Naive thymus-derived CD8-positive, alpha-beta T cell (primary cell): ENCODE data around the gene BRD3OS. TPM values are rescaled to one million over a fixed set of nuclear protein-coding genes. Genes with fewer than 3 reads are reported as not detected.
A peak's percentile ranks its signal among the peaks of the same experiment; 100 is the strongest.

Experiments used
- ATAC-seq, 2 donors: fragments of 150-1000 bp; cut with Tn5 transposase in 1 of 2; sonication (Bioruptor Pico), chemical (Tn5 transposase) in 1 of 2; 1 replicate in 1 of 2; 2 replicates in 1 of 2; pipeline ENCODE4 v1.10.0; 2021; ENCODE audit warnings: mild to moderate bottlenecking in 2 of 2, moderate library complexity in 2 of 2
- POLR2A ChIA-PET: fragments of 350-600 bp; sonication (Branson Sonifier 250); formaldehyde crosslinking; loops from one replicate; lab custom pipeline; 2021; ENCODE audit warnings: antibody characterized with exemption; lab: Charles Lee
- DNase-seq, 10 donors: peaks; one replicate each; pipeline versions ENCODE4 v3.0.0 to v3.0.0-alpha.2; 2020 to 2022
- H3K27ac Mint-ChIP-seq, 10 donors: one replicate each; pipeline ENCODE4 v1.8.0; 2020 to 2022; ENCODE audit warnings: mild to moderate bottlenecking in 10 of 10, mixed read lengths in 10 of 10, moderate library complexity in 4 of 10, inconsistent platforms in 1 of 10
- H3K27me3 Mint-ChIP-seq, 5 donors: one replicate each; pipeline ENCODE4 v1.8.0; 2021 to 2022; ENCODE audit warnings: mixed read lengths in 5 of 5
- H3K36me3 Mint-ChIP-seq, 3 donors: one replicate each; pipeline ENCODE4 v1.8.0; 2020 to 2022; ENCODE audit warnings: mixed read lengths in 3 of 3, mild to moderate bottlenecking in 2 of 3, inconsistent platforms in 1 of 3
- H3K4me1 Mint-ChIP-seq, 4 donors: one replicate each; pipeline ENCODE4 v1.8.0; 2021 to 2022; ENCODE audit warnings: mixed read lengths in 4 of 4
- H3K4me3 Mint-ChIP-seq, 10 donors: one replicate each; pipeline ENCODE4 v1.8.0; 2020 to 2022; ENCODE audit warnings: mild to moderate bottlenecking in 10 of 10, mixed read lengths in 10 of 10, moderate library complexity in 6 of 10, inconsistent platforms in 1 of 10
- H3K9me3 Mint-ChIP-seq, 9 donors: one replicate each; pipeline ENCODE4 v1.8.0; 2020 to 2022; ENCODE audit warnings: mixed read lengths in 9 of 9, mild to moderate bottlenecking in 3 of 9, inconsistent platforms in 1 of 9, moderate library complexity in 1 of 9
- polyA plus RNA-seq, 3 donors: library from polyadenylated mRNA; unstranded; fragments of 300-500 nt; fragmentation: Illumina TruSeq; gene quantifications; one replicate each; pipeline ENCODE4 v1.2.3, GENCODE V29; 2021
- total RNA-seq, 8 experiments: library from RNA in 2 of 8; stranded (reverse) in 2 of 8; gene quantifications; one replicate each; pipeline ENCODE4 v1.2.3 and lab custom pipeline; 2021 to 2026

Gene BRD3OS, protein sequence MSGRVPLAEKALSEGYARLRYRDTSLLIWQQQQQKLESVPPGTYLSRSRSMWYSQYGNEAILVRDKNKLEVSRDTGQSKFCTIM
- total RNA-seq (10 to 100 TPM; 13.8 to 16.8 TPM), polyA plus RNA-seq (10 to 100 TPM; 20.8 to 28.6 (median 25.2) TPM), total RNA-seq (lab: John Stamatoyannopoulos, UW) (4.9 to 29.0 (median 18.0) reads per million in 6 experiments)

DNA sequence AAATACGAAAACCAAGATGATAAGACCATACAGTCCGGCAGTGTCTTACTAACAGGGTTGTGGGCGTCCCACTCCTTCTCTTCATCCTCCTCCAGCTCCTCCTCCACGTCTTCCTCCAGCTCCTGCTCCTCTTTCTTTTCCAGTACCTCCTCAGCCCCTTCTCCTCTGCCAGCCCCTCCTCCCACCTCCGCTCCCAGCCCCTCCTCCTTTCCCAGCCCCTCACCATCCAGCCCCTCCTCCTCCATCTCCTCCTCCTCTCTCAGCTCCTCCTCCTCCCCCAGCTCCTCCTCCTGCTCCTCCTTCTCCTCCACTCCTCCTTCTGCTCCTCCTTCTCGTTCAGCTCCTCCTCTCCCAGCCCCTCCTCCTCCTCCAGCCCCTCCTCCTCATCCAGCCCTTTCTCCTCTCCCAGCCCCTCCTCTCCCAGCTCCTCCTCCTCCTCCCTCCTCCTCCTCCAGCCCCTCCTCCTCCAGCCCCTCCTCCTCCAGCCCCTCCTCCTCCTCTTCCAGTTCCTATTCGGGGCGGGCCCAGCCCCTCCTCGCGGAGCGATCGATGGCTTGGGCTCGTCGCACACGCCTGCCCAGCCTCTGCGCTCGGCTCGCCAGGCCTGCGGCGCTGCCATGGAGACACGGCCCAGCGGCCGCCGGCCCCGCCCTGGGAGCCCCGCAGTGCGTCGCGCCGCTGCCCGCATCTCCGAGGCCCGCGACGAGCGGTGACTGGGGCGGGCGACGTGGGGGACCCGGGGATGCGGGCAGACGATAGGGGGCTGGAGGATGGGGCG lies at the start of gene BRD3OS:
Gene BRD3OS, plus strand, starts transcription at position 654 of the 778 bp plus-strand sequence. CDS start 1,267 bp downstream, outside the sequence.
- no peaks in the 10 kb centered on the region for H3K9me3 Mint-ChIP-seq
- peak; percentile 76 to 96 (median 90) for DNase-seq
- no peaks in the 10 kb centered on the region for H3K27me3 Mint-ChIP-seq
- peak within 1 kb of the TSS; percentile 72 to 89 (median 82) for H3K4me3 Mint-ChIP-seq
- POLR2A ChIA-PET: interaction anchor here (0.6 to 2.2 kb wide), 7 partner anchors 11 to 677 kb away, joined by 3 to 14 read pairs (median 4); partner anchors contain the start of genes BRD3, MED22, RNU6ATAC and RPL7A
- H3K27ac Mint-ChIP-seq: peak within 1 kb of the TSS; percentile 23 to 90 (median 56)
- peak; percentile 86 to 91 for ATAC-seq
- no peaks in the 10 kb centered on the region for H3K36me3 Mint-ChIP-seq
- H3K4me1 Mint-ChIP-seq: peaks cover 3 to 24% (median 10%) of the 10 kb centered on the region in 4 donors

DNA sequence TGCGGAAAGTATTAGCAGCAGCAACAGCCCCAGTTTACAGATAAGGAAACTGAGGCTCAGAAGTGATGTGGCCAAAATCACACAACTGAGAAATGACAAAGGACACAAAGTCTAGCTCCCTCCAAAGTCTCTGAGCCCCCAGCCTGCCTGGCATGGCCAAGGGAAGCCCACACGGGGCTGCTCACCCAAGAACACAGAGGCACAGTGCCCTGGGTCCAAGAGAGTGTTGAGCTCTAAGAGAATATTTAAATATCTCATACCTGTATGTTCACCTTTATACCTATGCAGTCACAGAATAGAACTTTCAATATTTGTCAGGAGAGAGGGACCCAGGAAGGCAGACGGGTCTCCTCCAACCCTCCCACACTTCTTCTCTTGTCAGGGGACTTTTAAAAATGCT lies 49.8 kb upstream of the BRD3OS start:
- H3K4me1 Mint-ChIP-seq: peaks cover 0 to 29% (median 4%) of the 10 kb centered on the region in 4 donors
- no peaks in the 10 kb centered on the region for H3K36me3 Mint-ChIP-seq
- POLR2A ChIA-PET: no interaction called here
- no peak overlapping the region for H3K4me3 Mint-ChIP-seq
- no peaks in the 10 kb centered on the region for H3K9me3 Mint-ChIP-seq
- DNase-seq (peak in 1 of 10 donors; percentile 16), ATAC-seq (no peak)
- no peaks in the 10 kb centered on the region for H3K27me3 Mint-ChIP-seq
- peak overlapping the region in 1 of 10 donors; percentile 65 for H3K27ac Mint-ChIP-seq

DNA sequence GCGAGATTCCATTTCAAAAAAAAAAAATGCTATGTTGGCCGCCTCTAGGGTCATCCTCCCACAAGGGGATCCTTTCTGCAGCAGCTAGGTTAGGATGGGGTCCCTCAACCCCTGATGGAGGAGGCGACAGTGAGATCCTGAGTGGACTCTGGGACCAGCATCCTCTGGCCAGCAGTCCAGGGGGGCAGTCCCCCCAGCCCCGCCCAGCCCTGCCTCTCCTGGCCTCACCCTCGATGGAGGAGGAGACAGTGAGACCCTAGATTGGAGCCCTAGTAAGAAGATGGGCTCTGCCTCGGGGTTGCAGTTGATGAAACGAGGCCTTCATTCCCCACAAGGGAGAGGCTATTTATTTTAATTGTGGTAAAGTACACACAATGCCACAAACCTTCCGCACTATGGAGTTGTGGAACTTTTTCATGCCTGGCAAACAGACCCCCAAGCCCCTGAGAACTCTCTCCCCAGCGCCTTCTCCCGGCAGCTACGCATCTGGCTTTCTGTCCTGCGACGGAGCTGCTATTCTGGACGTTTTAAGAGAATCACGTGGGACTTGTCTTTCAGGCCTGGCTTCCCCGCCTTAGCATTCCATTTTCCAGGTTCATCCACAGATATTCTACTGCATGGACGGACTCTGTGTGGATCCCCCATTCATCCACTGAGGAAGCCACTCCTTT lies 49.0 kb upstream of the BRD3OS start:
- POLR2A ChIA-PET: interaction anchor here (0.5 to 0.6 kb wide), 3 partner anchors 8 to 1162 kb away, joined by 3 read pairs; no protein-coding TSS in a partner anchor
- H3K36me3 Mint-ChIP-seq: no peaks in the 10 kb centered on the region
- ATAC-seq (no peak), DNase-seq (peak in 1 of 10 donors; percentile 4)
- no peaks in the 10 kb centered on the region for H3K9me3 Mint-ChIP-seq
- peaks cover 1 to 30% (median 6%) of the 10 kb centered on the region in 4 donors for H3K4me1 Mint-ChIP-seq
- no peak overlapping the region for H3K27ac Mint-ChIP-seq
- no peak overlapping the region for H3K4me3 Mint-ChIP-seq
- no peaks in the 10 kb centered on the region for H3K27me3 Mint-ChIP-seq

DNA sequence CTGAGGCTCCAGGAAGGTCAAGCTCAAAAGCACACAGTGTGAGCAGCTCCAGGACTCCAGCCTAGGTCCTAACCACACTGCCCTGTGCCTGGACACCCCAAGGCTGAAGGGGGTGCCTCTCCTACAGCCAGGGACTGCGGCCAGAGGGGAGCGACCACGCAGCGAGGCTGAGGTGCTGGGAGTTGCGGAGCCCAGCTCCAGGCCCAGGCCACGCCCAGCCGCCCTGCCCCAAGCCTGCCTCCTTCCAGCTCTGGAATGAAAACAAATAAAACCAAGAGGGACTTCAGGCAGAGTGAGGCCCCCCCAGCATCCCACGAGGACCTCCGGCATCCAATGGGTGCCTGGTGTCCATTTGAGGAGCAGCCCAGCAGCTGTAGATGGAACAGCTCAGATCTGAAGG lies 48.4 kb upstream of the BRD3OS start:
- ATAC-seq (no peak), DNase-seq (peak in 1 of 10 donors; percentile 40)
- no peaks in the 10 kb centered on the region for H3K9me3 Mint-ChIP-seq
- no peak overlapping the region for H3K4me3 Mint-ChIP-seq
- H3K36me3 Mint-ChIP-seq: no peaks in the 10 kb centered on the region
- POLR2A ChIA-PET: interaction anchor here (0.5 to 0.6 kb wide), 2 partner anchors 49 to 1163 kb away, joined by 3 read pairs; no protein-coding TSS in a partner anchor
- H3K27ac Mint-ChIP-seq: no peak overlapping the region
- H3K4me1 Mint-ChIP-seq: peaks cover 1 to 28% (median 6%) of the 10 kb centered on the region in 4 donors
- H3K27me3 Mint-ChIP-seq: no peaks in the 10 kb centered on the region

DNA sequence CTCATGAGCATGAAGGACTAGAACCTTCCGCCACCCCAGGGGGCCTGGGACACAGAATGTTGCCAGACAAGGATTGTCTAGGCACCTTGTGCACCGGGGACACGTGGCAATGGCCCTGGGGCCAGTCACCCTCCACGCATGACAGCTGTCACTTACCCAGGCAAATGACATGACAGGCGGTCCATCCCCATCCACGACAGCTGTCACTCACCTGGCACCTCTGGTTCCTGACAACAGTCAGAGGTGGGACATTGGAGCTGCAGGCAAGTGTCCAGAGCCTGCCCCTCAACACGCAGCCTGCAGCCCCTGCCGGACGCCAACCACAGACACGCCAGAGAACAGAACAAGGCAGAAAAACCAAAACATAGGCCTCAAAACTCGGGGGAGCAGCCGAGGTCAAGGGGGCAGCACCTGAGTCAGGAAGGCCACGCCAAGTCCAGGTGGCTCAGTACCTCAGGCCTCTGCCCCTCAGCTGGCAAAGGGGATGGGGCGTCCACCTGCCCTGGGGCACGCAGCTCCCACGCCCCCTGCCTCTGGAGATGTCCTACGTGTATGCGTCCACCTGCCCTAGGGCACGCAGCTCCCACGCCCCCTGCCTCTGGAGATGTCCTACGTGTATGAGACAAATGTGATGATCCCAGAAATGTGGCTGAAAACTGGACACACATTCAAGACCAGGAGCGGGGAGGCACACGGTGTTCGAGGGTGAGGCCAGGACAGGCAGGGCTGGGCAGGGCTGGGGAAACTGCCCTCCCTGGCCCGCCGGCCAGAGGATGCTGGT lies 47.7 kb upstream of the BRD3OS start:
- H3K36me3 Mint-ChIP-seq: no peaks in the 10 kb centered on the region
- no peak overlapping the region for H3K4me3 Mint-ChIP-seq
- H3K9me3 Mint-ChIP-seq: no peaks in the 10 kb centered on the region
- POLR2A ChIA-PET: no interaction called here
- ATAC-seq (no peak), DNase-seq (peak in 1 of 10 donors; percentile 42)
- H3K27ac Mint-ChIP-seq: no peak overlapping the region
- no peaks in the 10 kb centered on the region for H3K27me3 Mint-ChIP-seq
- H3K4me1 Mint-ChIP-seq: peaks cover 1 to 22% (median 6%) of the 10 kb centered on the region in 4 donors

DNA sequence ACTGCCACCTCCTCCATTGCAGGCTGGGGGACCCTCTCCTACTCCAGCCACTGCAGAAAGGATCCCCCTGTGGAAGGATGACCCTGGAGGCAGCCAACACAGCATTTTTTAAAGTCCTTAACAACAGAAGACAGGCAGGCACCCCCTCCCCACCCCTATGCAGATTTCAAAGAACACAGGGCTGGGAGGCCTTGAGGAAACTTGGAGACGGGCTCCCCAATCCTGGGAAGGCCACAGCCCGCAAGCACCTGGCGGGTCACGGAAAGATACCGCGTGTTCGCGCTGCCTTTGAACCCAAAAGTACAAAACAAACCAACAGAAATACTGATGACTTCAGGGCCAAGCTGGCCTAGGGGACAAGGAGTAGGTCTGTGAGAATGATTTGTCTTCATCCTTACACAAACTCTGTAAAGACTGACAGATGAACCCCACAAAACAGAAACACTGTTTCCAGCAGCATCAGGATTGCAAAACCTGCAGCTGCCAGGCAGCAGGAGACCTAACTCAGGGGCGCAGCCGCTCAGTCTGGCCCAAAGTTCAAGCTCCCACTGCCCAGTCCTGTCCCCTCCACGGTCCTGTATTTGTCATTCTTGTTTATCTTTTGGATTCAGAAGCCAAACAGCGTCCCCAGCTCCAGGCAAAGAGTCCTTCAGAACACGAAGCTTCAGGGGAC lies 46.9 kb upstream of the BRD3OS start:
- H3K4me1 Mint-ChIP-seq: peaks cover 1 to 18% (median 5%) of the 10 kb centered on the region in 4 donors
- H3K27me3 Mint-ChIP-seq: no peaks in the 10 kb centered on the region
- POLR2A ChIA-PET: no interaction called here
- DNase-seq: no peak
- no peaks in the 10 kb centered on the region for H3K9me3 Mint-ChIP-seq
- H3K36me3 Mint-ChIP-seq: no peaks in the 10 kb centered on the region
- no peak for ATAC-seq
- no peak overlapping the region for H3K27ac Mint-ChIP-seq
- no peak overlapping the region for H3K4me3 Mint-ChIP-seq

DNA sequence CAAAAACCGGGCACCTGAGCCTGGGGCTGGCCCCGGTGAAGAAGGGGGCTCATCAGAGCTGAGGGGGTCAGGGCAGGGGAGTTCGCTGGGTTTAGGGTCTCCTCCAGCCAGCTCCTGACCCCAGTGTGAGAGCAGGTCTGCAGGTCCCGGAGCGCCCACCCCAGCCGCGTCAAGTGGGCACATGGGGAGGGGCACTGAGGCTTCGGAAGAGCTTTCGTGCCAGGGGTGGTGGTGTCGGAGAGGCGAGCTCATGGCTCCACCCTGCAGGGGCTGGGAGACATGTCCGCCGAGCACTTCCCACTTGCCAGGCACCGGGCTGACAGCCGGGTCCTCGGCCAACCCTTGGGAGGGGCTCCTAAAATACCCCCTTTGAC lies 46.4 kb upstream of the BRD3OS start:
- Mint-ChIP-seq H3K27me3 (no peaks in the 10 kb centered on the region), H3K27ac (no peak overlapping the region), H3K4me3 (no peak overlapping the region), H3K36me3 (no peaks in the 10 kb centered on the region), H3K9me3 (no peaks in the 10 kb centered on the region), H3K4me1 (peaks cover 0 to 14% (median 4%) of the 10 kb centered on the region in 4 donors)
- DNase-seq (peak in 1 of 10 donors; percentile 58), ATAC-seq (no peak)
- POLR2A ChIA-PET: no interaction called here

DNA sequence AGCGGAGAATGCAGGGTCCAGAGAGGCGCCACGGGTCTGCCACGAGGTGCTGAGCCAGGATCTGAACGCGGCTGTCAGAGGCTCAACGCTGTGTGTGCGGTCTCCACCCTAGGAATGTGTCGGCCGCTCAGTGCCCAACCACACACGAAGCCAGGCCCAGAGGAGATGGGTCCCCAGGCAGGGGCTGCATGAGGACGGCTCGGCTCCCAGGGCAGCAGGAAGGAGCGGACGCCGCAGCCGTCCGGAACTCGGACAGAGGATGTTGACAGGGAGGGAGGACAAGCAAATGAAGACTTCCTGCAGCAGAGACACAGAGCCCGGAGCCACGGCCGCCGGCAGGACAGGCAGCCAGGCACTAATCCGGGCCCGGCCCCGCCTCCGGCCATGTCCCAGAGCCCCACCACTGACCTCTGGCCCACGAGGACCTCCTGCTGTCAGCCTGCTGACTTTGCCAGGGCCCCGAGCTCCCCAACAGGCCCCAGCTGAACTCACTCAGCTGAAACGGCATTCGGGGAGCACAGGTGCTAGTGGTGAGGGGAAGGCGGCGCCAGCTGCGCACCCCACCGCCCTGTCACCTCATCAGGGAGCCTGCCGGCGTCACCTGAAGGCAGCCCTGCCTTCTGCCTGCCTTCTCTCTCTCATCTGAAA lies 45.9 kb upstream of the BRD3OS start:
- DNase-seq: peak in 1 of 10 donors; percentile 55
- no peaks in the 10 kb centered on the region for H3K36me3 Mint-ChIP-seq
- no peak overlapping the region for H3K27ac Mint-ChIP-seq
- peaks cover 0 to 14% (median 4%) of the 10 kb centered on the region in 4 donors for H3K4me1 Mint-ChIP-seq
- no peak overlapping the region for H3K4me3 Mint-ChIP-seq
- POLR2A ChIA-PET: no interaction called here
- no peak for ATAC-seq
- H3K27me3 Mint-ChIP-seq: no peaks in the 10 kb centered on the region
- no peaks in the 10 kb centered on the region for H3K9me3 Mint-ChIP-seq

DNA sequence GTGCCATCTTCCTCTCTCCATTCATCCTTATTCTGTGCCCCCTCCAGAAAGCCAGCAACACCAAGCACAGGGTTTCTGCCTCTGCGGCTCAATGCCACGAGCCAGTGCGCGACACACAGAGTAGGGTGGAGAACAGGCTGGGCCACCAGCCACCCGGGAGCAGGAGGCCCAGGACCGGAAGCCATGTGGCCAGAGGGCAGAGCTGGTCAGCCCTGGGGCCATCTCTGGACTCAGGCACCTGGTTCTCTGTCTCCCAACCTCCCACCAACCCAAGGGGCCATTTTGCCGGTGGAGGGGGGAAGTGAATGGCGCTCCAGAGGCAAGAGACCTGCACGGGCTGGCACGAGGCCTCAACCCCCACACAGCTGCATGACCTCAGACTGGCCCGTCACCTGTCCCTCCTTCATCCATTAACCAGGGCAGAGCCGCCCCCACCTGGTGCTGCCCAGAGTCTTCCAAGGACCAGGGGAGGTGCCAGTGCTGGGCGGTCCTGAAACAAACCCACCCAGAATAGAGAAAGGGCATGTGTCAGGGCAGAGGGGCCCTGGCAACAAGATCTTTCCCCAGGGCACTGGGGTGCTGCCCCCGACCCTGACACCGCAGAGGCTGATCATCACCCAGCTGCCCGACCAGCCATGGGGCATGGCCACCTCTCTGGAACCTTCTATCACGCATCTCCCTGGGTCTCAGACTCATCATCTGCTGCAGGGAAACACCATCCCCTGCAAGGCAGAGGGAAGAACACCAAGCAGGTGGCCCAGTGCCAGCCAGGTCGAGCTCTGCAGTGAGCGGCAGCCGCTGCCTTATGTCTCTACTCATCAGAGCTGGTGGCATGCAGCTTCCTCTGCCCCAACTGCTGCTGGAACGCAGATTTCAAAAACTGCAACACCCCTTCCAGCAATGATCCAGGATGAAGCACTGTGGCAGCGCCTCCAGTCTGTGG lies 45.1 kb upstream of the BRD3OS start:
- no peak overlapping the region for H3K27ac Mint-ChIP-seq
- no peaks in the 10 kb centered on the region for H3K27me3 Mint-ChIP-seq
- H3K4me1 Mint-ChIP-seq: peaks cover 0 to 10% (median 4%) of the 10 kb centered on the region in 4 donors
- H3K36me3 Mint-ChIP-seq: no peaks in the 10 kb centered on the region
- no peak overlapping the region for H3K4me3 Mint-ChIP-seq
- POLR2A ChIA-PET: interaction anchor here (0.5 kb wide), 1 partner anchor 26 kb away, joined by 4 read pairs; no protein-coding TSS in a partner anchor
- peak in 1 of 10 donors; percentile 43 for DNase-seq
- ATAC-seq: no peak
- no peaks in the 10 kb centered on the region for H3K9me3 Mint-ChIP-seq

DNA sequence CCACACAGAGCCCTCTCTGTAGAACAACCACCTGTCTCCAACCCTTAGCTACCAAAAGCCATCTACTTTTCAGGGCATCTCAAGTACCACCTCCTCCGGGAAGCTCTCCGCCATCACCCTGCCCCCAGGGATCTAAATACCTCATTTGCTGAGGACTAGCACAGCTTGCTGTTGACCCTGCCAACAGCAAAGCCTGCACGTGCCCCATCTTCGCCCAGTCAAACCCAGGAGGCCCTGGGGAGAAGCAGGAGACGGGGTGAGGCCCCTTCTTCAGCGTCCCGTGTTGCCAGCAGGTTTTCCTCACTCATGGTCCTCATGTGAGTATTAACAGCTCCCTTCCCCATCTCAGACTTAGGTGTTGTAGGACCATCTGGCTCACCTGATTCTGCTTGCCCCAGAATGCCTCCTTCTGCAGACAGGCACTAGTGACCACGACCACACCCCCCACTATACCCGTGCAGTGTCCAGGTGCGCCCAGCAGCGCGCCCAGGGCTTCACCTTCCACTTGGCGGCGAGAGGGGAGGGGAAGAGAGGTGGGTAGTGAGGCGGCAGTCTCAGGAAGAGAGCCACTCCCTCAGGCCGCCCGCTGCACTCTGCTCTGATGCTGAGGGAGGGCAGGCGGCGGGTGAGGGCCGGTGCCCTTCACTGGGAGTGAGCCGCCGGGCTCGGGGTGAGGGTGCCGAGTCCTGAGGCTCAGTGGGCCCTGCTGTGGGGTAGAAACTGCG lies 44.3 kb upstream of the BRD3OS start:
- Mint-ChIP-seq H3K27ac (no peak overlapping the region), H3K4me3 (no peak overlapping the region), H3K27me3 (no peaks in the 10 kb centered on the region), H3K4me1 (peaks cover 0 to 8% (median 4%) of the 10 kb centered on the region in 4 donors), H3K36me3 (no peaks in the 10 kb centered on the region), H3K9me3 (no peaks in the 10 kb centered on the region)
- ATAC-seq (no peak), DNase-seq (peak in 1 of 10 donors; percentile 35)
- POLR2A ChIA-PET: interaction anchor here (0.5 kb wide), 2 partner anchors 25 to 224 kb away, joined by 4 read pairs; no protein-coding TSS in a partner anchor
